SK-N-SH (cell line): Measurements from ENCODE around the gene IFI6. TPM values are rescaled to one million over a fixed set of nuclear protein-coding genes. Genes with fewer than 3 reads are reported as not detected.

Experiments
- CTCF ChIA-PET: fragments of 300-600, 350-600 bp; formaldehyde crosslinking; extraction: SDS; loops from one replicate; lab custom pipeline; 2021; lab: Yijun Ruan, JAX
- POLR2A ChIA-PET: fragments of 350-600 bp; sonication (Branson Sonifier 250); formaldehyde crosslinking; extraction: SDS; loops from one replicate; lab custom pipeline; 2020; ENCODE audit warnings: antibody characterized with exemption, inconsistent platforms; lab: Yijun Ruan, JAX
- DNase-seq: peaks from one replicate; pipeline ENCODE4 v3.0.0; 2012
- H2AFZ ChIP-seq: fragments of 200-600 bp; sonication (generic); 2 replicates; pipeline ENCODE4 v1.8.1; 2016; ENCODE audit warnings: antibody characterized with exemption, mild to moderate bottlenecking, low read depth
- H3F3A ChIP-seq: fragments of 200-600 bp; sonication (generic); replicated peaks from 2 replicates; pipeline ENCODE3; 2016; ENCODE audit warnings: antibody characterized with exemption, mild to moderate bottlenecking; ENCODE audit not compliant: insufficient read depth
- H3K27ac ChIP-seq, 2 experiments: fragments of 200-500 bp in 1 of 2; fragments of 200-600 bp in 1 of 2; sonication (Bioruptor generic) in 1 of 2; sonication (generic), shearing (Covaris generic) in 1 of 2; 2 replicates each; pipeline versions ENCODE4 v1.5.1 to v1.6.1; 2014 to 2016; ENCODE audit warnings: low read depth in 2 of 2, inconsistent platforms in 1 of 2, low read length in 1 of 2, mild to moderate bottlenecking in 1 of 2, mixed read lengths in 1 of 2
- H3K27me3 ChIP-seq: fragments of 200-600 bp; sonication (generic), shearing (Covaris generic); 2 replicates; pipeline ENCODE4 v1.6.1; 2016; ENCODE audit warnings: mixed run types; ENCODE audit not compliant: insufficient read depth
- H3K36me3 ChIP-seq, 2 experiments: fragments of 200-500 bp in 1 of 2; fragments of 200-600 bp in 1 of 2; sonication (Bioruptor generic) in 1 of 2; sonication (generic) in 1 of 2; replicated peaks in 1 of 2; 2 replicates each; pipeline versions ENCODE3 to v1.5.1; 2014 to 2016; ENCODE audit warnings: low read length in 1 of 2, mild to moderate bottlenecking in 1 of 2; ENCODE audit not compliant: insufficient read depth in 2 of 2, control insufficient read depth in 1 of 2
- H3K4me1 ChIP-seq, 2 experiments: fragments of 200-500 bp in 1 of 2; fragments of 200-600 bp in 1 of 2; sonication (Bioruptor generic) in 1 of 2; sonication (generic), shearing (Covaris generic) in 1 of 2; 2 replicates each; pipeline versions ENCODE4 v1.5.1 to v1.6.1; 2014 to 2016; ENCODE audit warnings: low read depth in 1 of 2, low read length in 1 of 2, mixed run types in 1 of 2; ENCODE audit not compliant: insufficient read depth in 2 of 2, control insufficient read depth in 1 of 2
- H3K4me2 ChIP-seq: fragments of 200-600 bp; sonication (generic), shearing (Covaris generic); 2 replicates; pipeline ENCODE4 v1.6.1; 2017; ENCODE audit warnings: mixed run types
- H3K4me3 ChIP-seq, 2 experiments: fragments of 200-500 bp in 1 of 2; fragments of 200-600 bp in 1 of 2; sonication (Bioruptor generic) in 1 of 2; sonication (generic), shearing (Covaris generic) in 1 of 2; 2 replicates each; pipeline versions ENCODE4 v1.5.1 to v1.8.1; 2014 to 2016; ENCODE audit warnings: low read depth in 2 of 2, inconsistent platforms in 1 of 2, low read length in 1 of 2, mild to moderate bottlenecking in 1 of 2, mixed read lengths in 1 of 2, moderate library complexity in 1 of 2
- H3K79me2 ChIP-seq: fragments of 200-600 bp; sonication (generic); 2 replicates; pipeline ENCODE4 v1.8.1; 2017; ENCODE audit warnings: mild to moderate bottlenecking; ENCODE audit not compliant: insufficient read depth
- H3K9ac ChIP-seq: fragments of 200-600 bp; sonication (generic); 2 replicates; pipeline ENCODE4 v1.6.1; 2017; ENCODE audit warnings: mixed run types
- H3K9me2 ChIP-seq: fragments of 200-600 bp; sonication (generic); 2 replicates; pipeline ENCODE4 v1.6.1; 2017; ENCODE audit warnings: mixed run types
- H3K9me3 ChIP-seq: fragments of 200-600 bp; sonication (generic); 2 replicates; pipeline ENCODE4 v1.6.1; 2017; ENCODE audit warnings: mixed run types, mild to moderate bottlenecking, moderate library complexity
- H4K20me1 ChIP-seq: fragments of 200-600 bp; sonication (generic); 2 replicates; pipeline ENCODE4 v1.6.1; 2017; ENCODE audit warnings: mild to moderate bottlenecking, mixed run types; ENCODE audit not compliant: insufficient read depth
- CHD2 ChIP-seq: fragments of 150-350 bp; IDR thresholded peaks from 2 replicates; pipeline ENCODE4 v1.6.1; 2018; ENCODE audit warnings: low read length; ENCODE audit not compliant: partially characterized antibody
- EZH2phosphoT487 ChIP-seq: fragments of 200-600 bp; sonication (generic); IDR thresholded peaks from 2 replicates; pipeline ENCODE4 v1.6.1; 2017; ENCODE audit warnings: low read depth, mixed run types, mild to moderate bottlenecking, antibody characterized with exemption, moderate library complexity, borderline replicate concordance
- FOXJ3 ChIP-seq: sonication (generic); formaldehyde crosslinking; IDR thresholded peaks from 2 replicates; pipeline ENCODE4 v1.5.1; 2020; ENCODE audit warnings: mild to moderate bottlenecking, missing genetic modification reagents
- MXI1 ChIP-seq: IDR thresholded peaks from 2 replicates; pipeline ENCODE4 v1.6.1; 2012; ENCODE audit warnings: mild to moderate bottlenecking, low read depth, low read length, improper control_type of control experiment
- RAD21 ChIP-seq: IDR thresholded peaks from 2 replicates; pipeline ENCODE4 v1.6.1; 2012; ENCODE audit warnings: mild to moderate bottlenecking, low read length
- RCOR1 ChIP-seq: fragments of 150-350 bp; IDR thresholded peaks from 2 replicates; pipeline ENCODE4 v1.6.1; 2017; ENCODE audit warnings: antibody characterized with exemption, low read length
- REST ChIP-seq: IDR thresholded peaks from 2 replicates; pipeline ENCODE4 v1.6.1; 2012; ENCODE audit warnings: mild to moderate bottlenecking, low read depth, low read length, moderate library complexity
- SIN3A ChIP-seq: IDR thresholded peaks from 2 replicates; pipeline ENCODE4 v1.6.1; 2012; ENCODE audit warnings: low read depth, mild to moderate bottlenecking, low read length, moderate library complexity, borderline replicate concordance
- TAF1 ChIP-seq: IDR thresholded peaks from 2 replicates; pipeline ENCODE4 v1.6.1; 2012; ENCODE audit warnings: low read depth, mild to moderate bottlenecking, low read length, moderate library complexity, borderline replicate concordance
- TCF12 ChIP-seq: IDR thresholded peaks from 2 replicates; pipeline ENCODE4 v1.4.0; 2012
- USF2 ChIP-seq: fragments of 150-350 bp; IDR thresholded peaks from 2 replicates; pipeline ENCODE4 v1.6.1; 2017; ENCODE audit warnings: antibody characterized with exemption, low read length, low read depth, borderline replicate concordance
- YY1 ChIP-seq: IDR thresholded peaks from 2 replicates; pipeline ENCODE4 v1.4.0; 2012; ENCODE audit warnings: low read depth, mild to moderate bottlenecking
- WGBS: methylation state at CpG from one replicate; pipeline ENCODE4 v1.1.6; 2017; ENCODE audit warnings: low lambda C conversion rate; 5-methylcytosine and 5-hydroxymethylcytosine counted together
- polyA plus RNA-seq, 3 experiments: library from polyadenylated mRNA; depleted of rRNA; stranded (reverse); fragments of >200 nt; gene quantifications; 2 replicates each; pipeline ENCODE4 v1.2.3, GENCODE V29; 2012
- TF ChIP-seq, protein P1 (sequence below): fragments of 150-350 bp; IDR thresholded peaks from 2 replicates; pipeline ENCODE4 v1.6.1; 2016; ENCODE audit warnings: mild to moderate bottlenecking, low read depth, low read length

IFI6 gene
- polyA plus RNA-seq, 1 of the 3 experiments (the other 2 are of a cell fraction), result 35.6 TPM

DNA sequence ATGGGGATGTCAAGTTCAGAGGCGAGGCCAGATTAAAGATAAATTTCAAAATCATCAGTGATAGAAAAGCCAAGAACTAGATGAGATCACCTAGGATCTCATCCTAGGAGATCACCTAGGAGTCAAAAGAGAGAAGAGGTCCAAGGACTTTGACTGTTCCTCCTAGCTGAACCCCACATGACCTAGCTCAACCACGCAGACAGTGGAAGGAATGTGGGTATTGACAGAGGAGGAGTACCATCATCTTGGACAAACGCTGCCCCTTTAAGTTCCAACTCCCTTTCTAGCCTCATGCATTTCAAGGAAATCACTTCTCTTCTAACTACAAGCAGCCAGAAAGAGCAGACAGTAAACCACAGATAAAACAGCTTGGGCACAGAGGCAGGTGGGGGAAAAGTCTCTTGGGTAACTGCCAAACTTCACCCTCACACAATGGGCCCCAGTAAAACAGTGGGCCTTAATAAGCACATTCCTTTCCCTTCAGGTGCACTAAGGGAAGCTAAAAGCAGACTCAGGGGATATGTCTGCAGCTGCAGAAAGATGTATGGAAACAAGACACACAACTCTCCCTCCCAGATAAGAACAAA is 41.2 kb upstream of the IFI6 start:
- Histone ChIP-seq H3K27ac (no peak overlapping the region), H3K79me2 (no peaks in the 10 kb centered on the region), H3K9me3 (no peaks in the 10 kb centered on the region)
- TF ChIP-seq SIN3A (no peak), EZH2phosphoT487 (no peak), FOXJ3 (no peak), REST (no peak), YY1 (no peak), USF2 (no peak), TAF1 (no peak), MXI1 (no peak), TCF12 (no peak), RAD21 (no peak), CHD2 (no peak), RCOR1 (no peak)
- TF ChIP-seq, protein P1, sequence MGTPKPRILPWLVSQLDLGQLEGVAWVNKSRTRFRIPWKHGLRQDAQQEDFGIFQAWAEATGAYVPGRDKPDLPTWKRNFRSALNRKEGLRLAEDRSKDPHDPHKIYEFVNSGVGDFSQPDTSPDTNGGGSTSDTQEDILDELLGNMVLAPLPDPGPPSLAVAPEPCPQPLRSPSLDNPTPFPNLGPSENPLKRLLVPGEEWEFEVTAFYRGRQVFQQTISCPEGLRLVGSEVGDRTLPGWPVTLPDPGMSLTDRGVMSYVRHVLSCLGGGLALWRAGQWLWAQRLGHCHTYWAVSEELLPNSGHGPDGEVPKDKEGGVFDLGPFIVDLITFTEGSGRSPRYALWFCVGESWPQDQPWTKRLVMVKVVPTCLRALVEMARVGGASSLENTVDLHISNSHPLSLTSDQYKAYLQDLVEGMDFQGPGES, result no peak
- TF ChIP-seq, all 33 proteins: peak for 0
- no peak for DNase-seq
- no peaks in the 10 kb centered on the region for H3K9me2 ChIP-seq
- no peak overlapping the region for H2AFZ ChIP-seq
- H3K9ac ChIP-seq, result no peak overlapping the region
- CTCF ChIA-PET, result interaction anchor here (1.0 kb wide), 1 partner anchor 44 kb away, joined by 3 read pairs; no protein-coding TSS in a partner anchor
- H3K36me3 ChIP-seq, result no peaks in the 10 kb centered on the region
- H3K27me3 ChIP-seq, result peaks cover 8% of the 10 kb centered on the region; the same call in 1 of the 2 replicates
- H4K20me1 ChIP-seq, result no peaks in the 10 kb centered on the region
- no peaks in the 10 kb centered on the region for H3K4me1 ChIP-seq
- H3K4me3 ChIP-seq, result no peak overlapping the region
- 66% methylated on average over 3 of the region's 3 CpGs for WGBS
- H3F3A ChIP-seq, result no peaks in the 10 kb centered on the region
- POLR2A ChIA-PET, result no interaction called here
- no peak overlapping the region for H3K4me2 ChIP-seq
